ENCODE results near the gene LRP6. TPM values are rescaled to one million over a fixed set of nuclear protein-coding genes. Genes with fewer than 3 reads are reported as not detected.

The LRP6 gene
- polyA plus RNA-seq, 1 donor (not counting 4 experiments of a cell fraction or from before 2014, with no cell fraction given): 13.0 TPM

GRCh38 chr12:12305568-12306300, 38.9 kb upstream of the LRP6 start:
- no peak for FAIRE-seq
- no peaks in the 10 kb centered on the region for H3K79me2 ChIP-seq (ENCODE audit: control insufficient read depth, insufficient read depth, low read length)

DNA sequence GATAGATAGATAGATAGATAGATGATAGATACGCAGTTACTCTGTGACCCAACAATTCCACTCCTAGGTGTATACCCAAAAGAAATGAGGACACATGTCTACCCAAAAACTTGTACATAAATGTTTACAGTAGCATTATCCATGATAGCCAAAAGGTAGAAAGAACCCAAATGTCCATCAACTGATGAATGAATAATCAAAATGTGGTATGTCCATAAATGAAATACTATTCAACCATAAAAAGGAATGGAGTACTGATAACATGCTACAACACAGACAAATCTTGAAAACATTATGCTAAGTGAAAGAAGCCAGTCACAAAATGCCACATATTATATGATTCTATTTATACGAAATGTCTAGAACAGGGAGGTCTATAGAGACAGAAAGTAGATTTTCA, 36.1 kb upstream of the LRP6 start:
- H3K79me2 ChIP-seq (ENCODE audit: control insufficient read depth, insufficient read depth, low read length): no peaks in the 10 kb centered on the region
- no peaks in the 10 kb centered on the region for H3K9me3 ChIP-seq (ENCODE audit: control insufficient read depth, low read depth, low read length)
- no peak overlapping the region for H3K4me2 ChIP-seq (ENCODE audit: control insufficient read depth, extremely low read depth, insufficient read depth, low read depth, low read length)
- no peaks in the 10 kb centered on the region for H3K27me3 ChIP-seq (ENCODE audit: control insufficient read depth, extremely low read depth, insufficient read depth, low read length)
- TF ChIP-seq, protein P1, sequence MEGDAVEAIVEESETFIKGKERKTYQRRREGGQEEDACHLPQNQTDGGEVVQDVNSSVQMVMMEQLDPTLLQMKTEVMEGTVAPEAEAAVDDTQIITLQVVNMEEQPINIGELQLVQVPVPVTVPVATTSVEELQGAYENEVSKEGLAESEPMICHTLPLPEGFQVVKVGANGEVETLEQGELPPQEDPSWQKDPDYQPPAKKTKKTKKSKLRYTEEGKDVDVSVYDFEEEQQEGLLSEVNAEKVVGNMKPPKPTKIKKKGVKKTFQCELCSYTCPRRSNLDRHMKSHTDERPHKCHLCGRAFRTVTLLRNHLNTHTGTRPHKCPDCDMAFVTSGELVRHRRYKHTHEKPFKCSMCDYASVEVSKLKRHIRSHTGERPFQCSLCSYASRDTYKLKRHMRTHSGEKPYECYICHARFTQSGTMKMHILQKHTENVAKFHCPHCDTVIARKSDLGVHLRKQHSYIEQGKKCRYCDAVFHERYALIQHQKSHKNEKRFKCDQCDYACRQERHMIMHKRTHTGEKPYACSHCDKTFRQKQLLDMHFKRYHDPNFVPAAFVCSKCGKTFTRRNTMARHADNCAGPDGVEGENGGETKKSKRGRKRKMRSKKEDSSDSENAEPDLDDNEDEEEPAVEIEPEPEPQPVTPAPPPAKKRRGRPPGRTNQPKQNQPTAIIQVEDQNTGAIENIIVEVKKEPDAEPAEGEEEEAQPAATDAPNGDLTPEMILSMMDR (optimal IDR thresholded peaks at IDR 0.05 in 1 of 3, IDR thresholded peaks at IDR 0.05 in 1 of 3, conservative IDR thresholded peaks at IDR 0.05 in 1 of 3; ENCODE audit: extremely low read depth in 1 of 3, insufficient read depth in 2 of 3, low read length in 3 of 3): no peak
- TF ChIP-seq EZH2 (IDR thresholded peaks at IDR 0.05; ENCODE audit: low read length): no peak
- no peaks in the 10 kb centered on the region for H3K4me1 ChIP-seq (ENCODE audit: control insufficient read depth, extremely low read depth, insufficient read depth, low read length)
- H3K9ac ChIP-seq (ENCODE audit: control insufficient read depth, extremely low read depth, insufficient read depth, low read length): no peak overlapping the region
- FAIRE-seq (no peak), DNase-seq (ENCODE audit: low read depth, low spot score) (no peak)
- H3K36me3 ChIP-seq (ENCODE audit: control insufficient read depth in 2 of 2, extremely low read depth in 1 of 2, insufficient read depth in 2 of 2, low read length in 2 of 2): no peaks in the 10 kb centered on the region
- H2AFZ ChIP-seq (ENCODE audit: control insufficient read depth, low read length): no peak overlapping the region
- H3K27ac ChIP-seq (ENCODE audit: control insufficient read depth, insufficient read depth, low read length): no peak overlapping the region
- dilution Hi-C loops (cut with MboI; ENCODE audit: extremely low pct_ligation_motif_present, low sequenced_read_pairs): no loop called here
- no peaks in the 10 kb centered on the region for H3K9me1 ChIP-seq (ENCODE audit: control insufficient read depth, extremely low read depth, insufficient read depth, low read length)
- H4K20me1 ChIP-seq (ENCODE audit: control insufficient read depth, extremely low read depth, insufficient read depth, low read length): no peaks in the 10 kb centered on the region
- no peak overlapping the region for H3K4me3 ChIP-seq (ENCODE audit: control insufficient read depth in 2 of 3, extremely low read depth in 1 of 3, insufficient read depth in 2 of 3, low read depth in 1 of 3, low read length in 3 of 3)

More at GRCh38 chr12:12305568-12306300, 38.9 kb upstream of the LRP6 start:
- no peaks in the 10 kb centered on the region for H3K9me3 ChIP-seq (ENCODE audit: control insufficient read depth, low read depth, low read length)
- H3K4me1 ChIP-seq (ENCODE audit: control insufficient read depth, extremely low read depth, insufficient read depth, low read length): no peaks in the 10 kb centered on the region
- DNase-seq (ENCODE audit: low read depth, low spot score): no peak
- H3K4me2 ChIP-seq (ENCODE audit: control insufficient read depth, extremely low read depth, insufficient read depth, low read depth, low read length): no peak overlapping the region
- H3K27ac ChIP-seq (ENCODE audit: control insufficient read depth, insufficient read depth, low read length): no peak overlapping the region
- no peaks in the 10 kb centered on the region for H3K27me3 ChIP-seq (ENCODE audit: control insufficient read depth, extremely low read depth, insufficient read depth, low read length)
- no peak overlapping the region for H3K9ac ChIP-seq (ENCODE audit: control insufficient read depth, extremely low read depth, insufficient read depth, low read length)
- no peak overlapping the region for H3K4me3 ChIP-seq (ENCODE audit: control insufficient read depth in 2 of 3, extremely low read depth in 1 of 3, insufficient read depth in 2 of 3, low read depth in 1 of 3, low read length in 3 of 3)
- no peak overlapping the region for H2AFZ ChIP-seq (ENCODE audit: control insufficient read depth, low read length)
- TF ChIP-seq, protein P1 (optimal IDR thresholded peaks at IDR 0.05 in 1 of 3, IDR thresholded peaks at IDR 0.05 in 1 of 3, conservative IDR thresholded peaks at IDR 0.05 in 1 of 3; ENCODE audit: extremely low read depth in 1 of 3, insufficient read depth in 2 of 3, low read length in 3 of 3): no peak
- TF ChIP-seq EZH2 (IDR thresholded peaks at IDR 0.05; ENCODE audit: low read length): no peak
- no peaks in the 10 kb centered on the region for H3K36me3 ChIP-seq (ENCODE audit: control insufficient read depth in 2 of 2, extremely low read depth in 1 of 2, insufficient read depth in 2 of 2, low read length in 2 of 2)
- H3K9me1 ChIP-seq (ENCODE audit: control insufficient read depth, extremely low read depth, insufficient read depth, low read length): no peaks in the 10 kb centered on the region
- dilution Hi-C loops (cut with MboI; ENCODE audit: extremely low pct_ligation_motif_present, low sequenced_read_pairs): no loop called here
- H4K20me1 ChIP-seq (ENCODE audit: control insufficient read depth, extremely low read depth, insufficient read depth, low read length): no peaks in the 10 kb centered on the region
